SH-SY5Y (cell line): ENCODE measurements around the gene CAMTA1.

Source experiments
- GATA2 ChIP-seq: IDR thresholded peaks from 2 replicates; pipeline ENCODE4 v1.6.1; 2011; ENCODE audit warnings: mild to moderate bottlenecking, low read depth, low read length
- GATA3 ChIP-seq: IDR thresholded peaks from 2 replicates; pipeline ENCODE4 v1.6.1; 2011; ENCODE audit warnings: low read depth, mild to moderate bottlenecking, low read length, moderate library complexity

DNA sequence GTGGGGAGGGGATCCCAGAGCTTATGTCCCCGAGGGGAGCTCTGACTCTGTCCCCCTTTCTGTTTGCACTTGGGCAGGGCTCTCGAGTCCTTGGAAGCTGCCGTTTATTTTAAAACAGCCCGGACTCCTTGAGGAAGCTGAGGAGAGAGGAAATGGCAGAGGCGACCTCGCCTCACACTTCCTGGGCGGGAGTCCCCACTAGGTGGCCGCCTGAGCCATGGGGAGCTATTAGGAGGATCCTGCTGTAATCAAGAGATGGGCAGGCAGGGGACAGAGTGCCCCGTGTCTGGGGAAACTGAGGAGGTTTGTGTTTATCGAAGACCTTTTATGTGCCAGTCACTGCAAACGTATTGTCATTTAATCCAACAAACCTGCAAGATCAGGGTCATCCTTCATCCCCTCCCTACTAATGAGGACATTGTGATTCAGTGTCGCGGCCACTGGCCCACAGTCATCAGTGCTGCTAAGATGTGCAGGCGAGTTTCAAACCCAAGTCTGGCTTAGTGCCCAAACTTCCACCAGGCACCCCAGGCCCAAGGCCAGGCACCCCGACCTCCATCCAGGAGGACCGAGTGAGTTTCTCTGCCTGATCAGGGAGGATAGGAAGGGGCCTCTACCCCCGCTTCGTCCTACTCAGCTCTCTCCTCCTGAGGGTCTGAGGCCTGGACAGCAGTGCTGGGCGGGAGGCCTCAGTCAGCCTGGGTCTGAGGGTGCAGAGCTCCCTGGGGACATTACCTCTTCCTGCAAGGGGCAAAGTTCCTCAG, 669.0 kb downstream of the CAMTA1 start:
- no peak for TF ChIP-seq GATA2
- TF ChIP-seq GATA3: no peak
